K562 (cell line): ENCODE data around the gene SPARC. TPM values are rescaled to one million over a fixed set of nuclear protein-coding genes. Genes with fewer than 3 reads are reported as not detected.

Source experiments
- ATAC-seq: fragments of 200-7000 bp; cut with Tn5 transposase; 3 replicates; pipeline ENCODE4 v1.9.1; 2020; ENCODE audit warnings: moderate library complexity
- BruUV-seq: library from RNA; stranded (reverse); fragments of 400-500 nt; replicated peaks from 2 replicates; lab custom pipeline; 2021; lab: Mats Ljungman, UMichigan
- CTCF ChIA-PET: fragments of 300-600 bp; formaldehyde crosslinking; extraction: SDS; loops from one replicate; lab custom pipeline; 2021; ENCODE audit warnings: low intra/inter-chr PET ratio; lab: Yijun Ruan, JAX
- POLR2A ChIA-PET: fragments of 300-600, 350-650 bp; sonication (Branson Sonifier 250); formaldehyde crosslinking; extraction: SDS; loops from one replicate; lab custom pipeline; 2021; ENCODE audit warnings: antibody characterized with exemption, inconsistent platforms; lab: Yijun Ruan, JAX
- DNase-seq, 4 experiments: peaks; one replicate each; pipeline versions ENCODE4 v3.0.0 to v3.0.0-alpha.2; 2011 to 2018; ENCODE audit warnings: low spot score in 3 of 4, mixed read lengths in 3 of 4; ENCODE audit errors: extremely low read depth in 1 of 4
- FAIRE-seq: peaks from 2 replicates; lab custom pipeline; 2011; peaks lifted over from hg19 to GRCh38; lab: Jason Lieb, UNC
- H2AFZ ChIP-seq: 2 replicates; pipeline ENCODE4 v1.6.0; 2011; ENCODE audit warnings: low read depth, low read length, control low read depth, inconsistent platforms
- H3K27ac ChIP-seq: fragments of 200-600 bp; 3 replicates; pipeline ENCODE4 v1.8.0; 2011; ENCODE audit warnings: low read depth, mild to moderate bottlenecking, control low read depth, inconsistent platforms, low read length, moderate library complexity, mixed read lengths; ENCODE audit errors: extremely low read depth
- H3K27me3 ChIP-seq, 2 experiments: fragments of 300-600 bp in 1 of 2; 2 replicates in 1 of 2; 3 replicates in 1 of 2; pipeline versions ENCODE4 v1.6.0 to v1.8.0; 2011; ENCODE audit warnings: inconsistent platforms in 2 of 2, low read length in 2 of 2, mild to moderate bottlenecking in 1 of 2, mixed read lengths in 1 of 2, moderate library complexity in 1 of 2; ENCODE audit not compliant: control insufficient read depth in 2 of 2, insufficient read depth in 2 of 2
- H3K36me3 ChIP-seq: fragments of 300-600 bp; 3 replicates; pipeline ENCODE4 v1.8.0; 2011; ENCODE audit warnings: mild to moderate bottlenecking, low read length, inconsistent platforms; ENCODE audit not compliant: control insufficient read depth, insufficient read depth
- H3K4me1 ChIP-seq, 2 experiments: fragments of 200-600 bp in 1 of 2; replicated peaks in 1 of 2; 2 replicates in 1 of 2; 3 replicates in 1 of 2; pipeline versions ENCODE4 v1.5.1 to v1.8.0; 2011; ENCODE audit warnings: inconsistent platforms in 2 of 2, low read length in 2 of 2, mild to moderate bottlenecking in 1 of 2, mixed read lengths in 1 of 2, moderate library complexity in 1 of 2; ENCODE audit not compliant: control insufficient read depth in 2 of 2, insufficient read depth in 2 of 2
- H3K4me2 ChIP-seq: 2 replicates; pipeline ENCODE4 v1.6.1; 2011; ENCODE audit warnings: low read length, control low read depth, inconsistent platforms, mixed read lengths; ENCODE audit not compliant: insufficient read depth
- H3K4me3 ChIP-seq: fragments of 200-600 bp; sonication (generic), shearing (Covaris generic); 2 replicates; pipeline ENCODE4 v1.5.1; 2016; ENCODE audit warnings: control low read depth, inconsistent platforms
- H3K79me2 ChIP-seq: fragments of 200-600 bp; 3 replicates; pipeline ENCODE4 v1.8.0; 2011; ENCODE audit warnings: low read length, inconsistent platforms; ENCODE audit not compliant: control insufficient read depth, insufficient read depth
- H3K9ac ChIP-seq, 2 experiments: 2 replicates each; pipeline versions ENCODE4 v1.6.0 to v1.6.1; 2011; ENCODE audit warnings: low read depth in 2 of 2, low read length in 2 of 2, control low read depth in 1 of 2, inconsistent platforms in 1 of 2, mild to moderate bottlenecking in 1 of 2, mixed read lengths in 1 of 2; ENCODE audit not compliant: insufficient read depth in 1 of 2
- H3K9me1 ChIP-seq: one replicate; pipeline ENCODE4 v1.6.0; 2011; ENCODE audit warnings: inconsistent platforms, mild to moderate bottlenecking, low read length, moderate library complexity; ENCODE audit not compliant: control insufficient read depth, insufficient read depth
- H3K9me3 ChIP-seq: replicated peaks from 2 replicates; pipeline ENCODE4 v1.5.1; 2011; ENCODE audit warnings: low read depth, low read length, inconsistent platforms; ENCODE audit not compliant: control insufficient read depth, insufficient read depth
- H4K20me1 ChIP-seq: replicated peaks from 2 replicates; pipeline ENCODE4 v1.6.1; 2011; ENCODE audit warnings: low read length, inconsistent platforms, mixed read lengths; ENCODE audit not compliant: control insufficient read depth, insufficient read depth
- CBFA2T3 ChIP-seq: fragments of 450-650 bp; IDR thresholded peaks from 2 replicates; pipeline ENCODE4 v1.6.1; 2017
- HOMEZ ChIP-seq: fragments of 250-450 bp; sonication (Bioruptor Pico); IDR thresholded peaks from 2 replicates; pipeline ENCODE4 v1.4.0; 2020; ENCODE audit warnings: mild to moderate bottlenecking, moderate library complexity
- MYBL2 ChIP-seq, 2 experiments: fragments of 450-650 bp in 1 of 2; sonication (generic) in 1 of 2; formaldehyde crosslinking in 1 of 2; IDR thresholded peaks; 2 replicates each; pipeline versions ENCODE4 v1.6.1 to v1.8.1; 2017 to 2022; ENCODE audit warnings: borderline replicate concordance in 1 of 2, inconsistent platforms in 1 of 2, low read depth in 1 of 2, mild to moderate bottlenecking in 1 of 2, missing genetic modification reagents in 1 of 2, moderate library complexity in 1 of 2
- RB1 ChIP-seq: fragments of 450-650 bp; IDR thresholded peaks from 2 replicates; pipeline ENCODE4 v1.6.1; 2017; ENCODE audit warnings: low read depth, mild to moderate bottlenecking
- SNIP1 ChIP-seq: fragments of 450-650 bp; IDR thresholded peaks from 2 replicates; pipeline ENCODE4 v1.7.1; 2017; ENCODE audit warnings: low read depth, mild to moderate bottlenecking
- SRSF3 ChIP-seq: fragments of 200-400 bp; formaldehyde crosslinking; IDR thresholded peaks from 2 replicates; pipeline ENCODE4 v1.6.1; 2016; ENCODE audit warnings: mild to moderate bottlenecking, low read length, moderate library complexity; ENCODE audit not compliant: insufficient read depth
- ZNF239 ChIP-seq: fragments of 250-450 bp; sonication (Bioruptor Pico); IDR thresholded peaks from 2 replicates; pipeline ENCODE4 v1.4.0; 2020; ENCODE audit warnings: mild to moderate bottlenecking
- WGBS: fragments of 100-300 bp; shearing (Covaris generic); methylation state at CpG from one replicate; pipeline ENCODE4 v1.1.6; 2016; ENCODE audit warnings: low coverage, mixed read lengths; ENCODE audit not compliant: insufficient coverage; ENCODE audit errors: missing lambda C conversion rate; 5-methylcytosine and 5-hydroxymethylcytosine counted together
- in situ Hi-C: fragments of 300-500 bp; cut with MboI; formaldehyde crosslinking; loops from 4 replicates; pipeline ENCODE4 v1.15.0; 2018; ENCODE audit warnings: inconsistent platforms, mixed read lengths
- intact Hi-C: fragments of 100-400 bp; cut with micrococcal nuclease; formaldehyde crosslinking; loops from 2 replicates; pipeline ENCODE4 v1.14.2; 2022
- polyA plus RNA-seq, 8 experiments: library from polyadenylated mRNA; depleted of rRNA in 4 of 8; stranded (reverse) in 5 of 8; unstranded in 3 of 8; fragments of >200 nt; fragmentation: Nextera tagmentation in 2 of 8; fragmentation: Illumina TruSeq in 1 of 8; extraction: Ambion mirVana in 2 of 8; extraction: Trizol in 1 of 8; gene quantifications; 2 replicates each; pipeline versions ENCODE4 v1.2.1 to v1.2.3, GENCODE V29; 2011 to 2014; ENCODE audit warnings: inconsistent platforms in 1 of 8, missing spikeins in 1 of 8
- total RNA-seq, 7 experiments: library from RNA; depleted of rRNA in 6 of 7; stranded (reverse); fragments of >200 nt in 6 of 7; fragmentation: Illumina TruSeq in 2 of 7; extraction: Trizol in 2 of 7; gene quantifications; 2 replicates each; pipeline versions ENCODE4 v1.2.1 to v1.2.3, GENCODE V29; 2011 to 2021; ENCODE audit warnings: low replicate concordance in 1 of 7

The SPARC gene
- total and polyA plus RNA-seq, 9 of the 15 experiments (the other 6 are each of a cell fraction or from before 2014, with no cell fraction given) = 6.1 to 35.6 (median 12.2) TPM

GRCh38 chr5:151667083-151667482 lies 19.6 kb downstream of the SPARC start:
- Histone ChIP-seq H3K27ac (no peak overlapping the region), H3K4me1 (no peaks in the 10 kb centered on the region; a peak in 2 of 5 replicates), H3K36me3 (no peaks in the 10 kb centered on the region), H3K9me1 (no peaks in the 10 kb centered on the region), H3K4me2 (no peak overlapping the region), H3K9me3 (no peaks in the 10 kb centered on the region), H3K4me3 (no peak overlapping the region), H2AFZ (no peak overlapping the region), H3K79me2 (no peaks in the 10 kb centered on the region), H3K9ac (no peak overlapping the region), H3K27me3 (peaks cover 6 to 28% of the 10 kb centered on the region in 2 experiments; a peak in 3 of 5 replicates), H4K20me1 (no peaks in the 10 kb centered on the region; the same call in none of the 2 replicates)
- no peak for TF ChIP-seq RB1
- no peak for TF ChIP-seq SNIP1
- no peak for TF ChIP-seq MYBL2 (IDR thresholded peaks at IDR 0.05; ENCODE audit: low read depth)
- no peak for TF ChIP-seq MYBL2 (CRISPR knock-in tag; IDR thresholded peaks at IDR 0.05; ENCODE audit: borderline replicate concordance)
- peak; percentile 94 for TF ChIP-seq ZNF239 (CRISPR knock-in tag)
- TF ChIP-seq HOMEZ (CRISPR knock-in tag) = no peak
- TF ChIP-seq CBFA2T3 = peak; percentile 72
- TF ChIP-seq SRSF3 = no peak
- BruUV-seq = no TSS peak
- DNase-seq = no peak
- intact Hi-C loops (no loop called here), in situ Hi-C loops (no loop called here)
- no peak for ATAC-seq
- 8% methylated on average over 7 of the region's 7 CpGs for WGBS
- ChIA-PET POLR2A (interaction anchor here (0.7 to 1.0 kb wide), 2 partner anchors 32 to 65 kb away, joined by 3 read pairs; no protein-coding TSS in a partner anchor), CTCF (no interaction called here)
- no peak for FAIRE-seq
